ENCODE measurements around the gene CACNA1I. TPM values are rescaled to one million over a fixed set of nuclear protein-coding genes. Genes with fewer than 3 reads are reported as not detected.

The CACNA1I gene
- total and polyA plus RNA-seq, 2 donors (not counting 1 experiment from before 2014, with no cell fraction given), result 0.07 to 0.25 TPM

DNA sequence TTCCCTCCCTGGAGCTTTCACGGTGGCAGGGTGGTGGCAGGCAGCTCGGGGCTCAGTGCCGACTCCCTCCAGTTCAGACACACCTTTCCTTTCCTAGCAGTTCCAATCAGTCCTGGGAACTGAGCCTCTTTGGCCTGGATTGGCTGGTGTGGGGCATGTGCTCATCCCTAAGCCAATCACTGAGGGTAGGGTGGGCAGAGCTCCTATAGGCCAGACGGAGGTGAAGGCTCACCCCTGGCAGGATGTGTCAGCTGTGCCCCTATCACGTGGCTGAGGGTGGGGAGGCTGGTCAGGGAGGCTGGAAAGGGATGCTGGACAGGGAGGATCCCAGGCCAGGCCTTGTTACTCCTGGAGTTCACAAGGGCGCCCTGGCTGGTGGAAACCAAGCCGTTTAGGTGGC is 40.2 kb downstream of the CACNA1I start:
- H3K4me2 ChIP-seq (replicated peaks; ENCODE audit: low read depth, low read length, poor library complexity, severe bottlenecking), result no peak overlapping the region
- H3K4me3 ChIP-seq (ENCODE audit: control extremely low read depth in 1 of 5, extremely low read depth in 1 of 5, insufficient read depth in 1 of 5, low read depth in 2 of 5, low read length in 4 of 5), result no peak overlapping the region
- no peak for DNase-seq
- ChIA-PET CTCF (no interaction called here), POLR2A (no interaction called here)
- H2AFZ ChIP-seq (ENCODE audit: insufficient read depth, low read depth, low read length, poor library complexity, severe bottlenecking), result no peak overlapping the region
- peaks cover 39% of the 10 kb centered on the region for H3K27me3 Mint-ChIP-seq
- no peak overlapping the region for H3K27ac ChIP-seq (ENCODE audit: low read length in 2 of 2)
- ATAC-seq (ENCODE audit: low read depth), result no peak
- no peaks in the 10 kb centered on the region for H3K79me2 ChIP-seq (ENCODE audit: control insufficient read depth, insufficient read depth, low read length)
- peaks cover 0 to 13% (median 6%) of the 10 kb centered on the region in 3 donors for H3K9me3 ChIP-seq (ENCODE audit: control extremely low read depth in 1 of 3, control insufficient read depth in 2 of 3, insufficient read depth in 1 of 3, low read length in 2 of 3)
- H3K4me1 Mint-ChIP-seq, result peaks cover 1% of the 10 kb centered on the region
- no peaks in the 10 kb centered on the region for H3K4me1 ChIP-seq (ENCODE audit: control insufficient read depth in 2 of 2, insufficient read depth in 2 of 2, low read length in 2 of 2)
- no peak overlapping the region for H3K9ac ChIP-seq (ENCODE audit: low read length)
- H3K27ac Mint-ChIP-seq, result no peak overlapping the region
- H3K4me3 Mint-ChIP-seq, result no peak overlapping the region
- 76% methylated on average over 6 of the region's 7 CpGs for WGBS (ENCODE audit: insufficient coverage)
- TF ChIP-seq EZH2 (IDR thresholded peaks at IDR 0.05; ENCODE audit: borderline replicate concordance, insufficient read depth, low read depth, low read length, poor library complexity, severe bottlenecking), result no peak
- TF ChIP-seq CTCF (IDR thresholded peaks at IDR 0.05), result no peak
- H3K36me3 ChIP-seq (replicated peaks in 1 of 2; ENCODE audit: control extremely low read depth in 1 of 2, control insufficient read depth in 1 of 2, extremely low read depth in 1 of 2, insufficient read depth in 2 of 2, low read length in 1 of 2), result no peaks in the 10 kb centered on the region
- intact Hi-C loops (cut with micrococcal nuclease), result no loop called here
- no peaks in the 10 kb centered on the region for H4K20me1 ChIP-seq (ENCODE audit: control insufficient read depth, insufficient read depth, low read length, poor library complexity, severe bottlenecking)
- peaks cover 5% of the 10 kb centered on the region for H3K9me3 Mint-ChIP-seq (ENCODE audit: insufficient read depth)
- H3K27me3 ChIP-seq (replicated peaks in 1 of 4; ENCODE audit: control extremely low read depth in 1 of 4, control insufficient read depth in 3 of 4, insufficient read depth in 4 of 4, low read length in 3 of 4), result peaks cover 0 to 50% (median 1%) of the 10 kb centered on the region in 4 experiments

GRCh38 chr22:39611360-39611759 is 40.8 kb downstream of the CACNA1I start:
- 65% methylated on average over 2 of the region's 4 CpGs for WGBS (ENCODE audit: insufficient coverage)
- no peaks in the 10 kb centered on the region for H3K36me3 ChIP-seq (replicated peaks in 1 of 2; ENCODE audit: control extremely low read depth in 1 of 2, control insufficient read depth in 1 of 2, extremely low read depth in 1 of 2, insufficient read depth in 2 of 2, low read length in 1 of 2)
- no peaks in the 10 kb centered on the region for H3K4me1 ChIP-seq (ENCODE audit: control insufficient read depth in 2 of 2, insufficient read depth in 2 of 2, low read length in 2 of 2)
- H3K27ac ChIP-seq (ENCODE audit: low read length in 2 of 2), result no peak overlapping the region
- H3K79me2 ChIP-seq (ENCODE audit: control insufficient read depth, insufficient read depth, low read length), result no peaks in the 10 kb centered on the region
- DNase-seq (no peak), ATAC-seq (ENCODE audit: low read depth) (no peak)
- TF ChIP-seq CTCF (IDR thresholded peaks at IDR 0.05), result no peak
- TF ChIP-seq EZH2 (IDR thresholded peaks at IDR 0.05; ENCODE audit: borderline replicate concordance, insufficient read depth, low read depth, low read length, poor library complexity, severe bottlenecking), result no peak
- POLR2A ChIA-PET, result no interaction called here
- Mint-ChIP-seq H3K27ac (no peak overlapping the region), H3K9me3 (ENCODE audit: insufficient read depth) (peaks cover 5% of the 10 kb centered on the region), H3K4me3 (no peak overlapping the region), H3K27me3 (peaks cover 43% of the 10 kb centered on the region), H3K4me1 (peaks cover 1% of the 10 kb centered on the region)
- H2AFZ ChIP-seq (ENCODE audit: insufficient read depth, low read depth, low read length, poor library complexity, severe bottlenecking), result no peak overlapping the region
- H3K9ac ChIP-seq (ENCODE audit: low read length), result no peak overlapping the region
- no peaks in the 10 kb centered on the region for H4K20me1 ChIP-seq (ENCODE audit: control insufficient read depth, insufficient read depth, low read length, poor library complexity, severe bottlenecking)
- no peak overlapping the region for H3K4me3 ChIP-seq (ENCODE audit: control extremely low read depth in 1 of 5, extremely low read depth in 1 of 5, insufficient read depth in 1 of 5, low read depth in 2 of 5, low read length in 4 of 5)
- H3K9me3 ChIP-seq (ENCODE audit: control extremely low read depth in 1 of 3, control insufficient read depth in 2 of 3, insufficient read depth in 1 of 3, low read length in 2 of 3), result peaks cover 0 to 17% (median 6%) of the 10 kb centered on the region in 3 donors
- H3K4me2 ChIP-seq (replicated peaks; ENCODE audit: low read depth, low read length, poor library complexity, severe bottlenecking), result no peak overlapping the region
- peaks cover 0 to 45% (median 2%) of the 10 kb centered on the region in 4 experiments for H3K27me3 ChIP-seq (replicated peaks in 1 of 4; ENCODE audit: control extremely low read depth in 1 of 4, control insufficient read depth in 3 of 4, insufficient read depth in 4 of 4, low read length in 3 of 4)
- CTCF ChIA-PET, result interaction anchor here (0.7 kb wide), 1 partner anchor 10 kb away, joined by 3 read pairs; no protein-coding TSS in a partner anchor
- intact Hi-C loops (cut with micrococcal nuclease), result no loop called here

Data from B cell (primary cell).